SK-N-SH (cell line): ENCODE measurements around the gene SESN2. TPM values are rescaled to one million over a fixed set of nuclear protein-coding genes. Genes with fewer than 3 reads are reported as not detected.

ENCODE experiments used
- CTCF ChIA-PET: fragments of 300-600, 350-600 bp; formaldehyde crosslinking; extraction: SDS; loops from one replicate; lab custom pipeline; 2021; lab: Yijun Ruan, JAX
- POLR2A ChIA-PET: fragments of 350-600 bp; sonication (Branson Sonifier 250); formaldehyde crosslinking; extraction: SDS; loops from one replicate; lab custom pipeline; 2020; ENCODE audit warnings: antibody characterized with exemption, inconsistent platforms; lab: Yijun Ruan, JAX
- DNase-seq: peaks from one replicate; pipeline ENCODE4 v3.0.0; 2012
- H2AFZ ChIP-seq: fragments of 200-600 bp; sonication (generic); 2 replicates; pipeline ENCODE4 v1.8.1; 2016; ENCODE audit warnings: antibody characterized with exemption, mild to moderate bottlenecking, low read depth
- H3F3A ChIP-seq: fragments of 200-600 bp; sonication (generic); replicated peaks from 2 replicates; pipeline ENCODE3; 2016; ENCODE audit warnings: antibody characterized with exemption, mild to moderate bottlenecking; ENCODE audit not compliant: insufficient read depth
- H3K27ac ChIP-seq, 2 experiments: fragments of 200-500 bp in 1 of 2; fragments of 200-600 bp in 1 of 2; sonication (Bioruptor generic) in 1 of 2; sonication (generic), shearing (Covaris generic) in 1 of 2; 2 replicates each; pipeline versions ENCODE4 v1.5.1 to v1.6.1; 2014 to 2016; ENCODE audit warnings: low read depth in 2 of 2, inconsistent platforms in 1 of 2, low read length in 1 of 2, mild to moderate bottlenecking in 1 of 2, mixed read lengths in 1 of 2
- H3K27me3 ChIP-seq: fragments of 200-600 bp; sonication (generic), shearing (Covaris generic); 2 replicates; pipeline ENCODE4 v1.6.1; 2016; ENCODE audit warnings: mixed run types; ENCODE audit not compliant: insufficient read depth
- H3K36me3 ChIP-seq, 2 experiments: fragments of 200-500 bp in 1 of 2; fragments of 200-600 bp in 1 of 2; sonication (Bioruptor generic) in 1 of 2; sonication (generic) in 1 of 2; replicated peaks in 1 of 2; 2 replicates each; pipeline versions ENCODE3 to v1.5.1; 2014 to 2016; ENCODE audit warnings: low read length in 1 of 2, mild to moderate bottlenecking in 1 of 2; ENCODE audit not compliant: insufficient read depth in 2 of 2, control insufficient read depth in 1 of 2
- H3K4me1 ChIP-seq, 2 experiments: fragments of 200-500 bp in 1 of 2; fragments of 200-600 bp in 1 of 2; sonication (Bioruptor generic) in 1 of 2; sonication (generic), shearing (Covaris generic) in 1 of 2; 2 replicates each; pipeline versions ENCODE4 v1.5.1 to v1.6.1; 2014 to 2016; ENCODE audit warnings: low read depth in 1 of 2, low read length in 1 of 2, mixed run types in 1 of 2; ENCODE audit not compliant: insufficient read depth in 2 of 2, control insufficient read depth in 1 of 2
- H3K4me2 ChIP-seq: fragments of 200-600 bp; sonication (generic), shearing (Covaris generic); 2 replicates; pipeline ENCODE4 v1.6.1; 2017; ENCODE audit warnings: mixed run types
- H3K4me3 ChIP-seq, 2 experiments: fragments of 200-500 bp in 1 of 2; fragments of 200-600 bp in 1 of 2; sonication (Bioruptor generic) in 1 of 2; sonication (generic), shearing (Covaris generic) in 1 of 2; 2 replicates each; pipeline versions ENCODE4 v1.5.1 to v1.8.1; 2014 to 2016; ENCODE audit warnings: low read depth in 2 of 2, inconsistent platforms in 1 of 2, low read length in 1 of 2, mild to moderate bottlenecking in 1 of 2, mixed read lengths in 1 of 2, moderate library complexity in 1 of 2
- H3K79me2 ChIP-seq: fragments of 200-600 bp; sonication (generic); 2 replicates; pipeline ENCODE4 v1.8.1; 2017; ENCODE audit warnings: mild to moderate bottlenecking; ENCODE audit not compliant: insufficient read depth
- H3K9ac ChIP-seq: fragments of 200-600 bp; sonication (generic); 2 replicates; pipeline ENCODE4 v1.6.1; 2017; ENCODE audit warnings: mixed run types
- H3K9me2 ChIP-seq: fragments of 200-600 bp; sonication (generic); 2 replicates; pipeline ENCODE4 v1.6.1; 2017; ENCODE audit warnings: mixed run types
- H3K9me3 ChIP-seq: fragments of 200-600 bp; sonication (generic); 2 replicates; pipeline ENCODE4 v1.6.1; 2017; ENCODE audit warnings: mixed run types, mild to moderate bottlenecking, moderate library complexity
- H4K20me1 ChIP-seq: fragments of 200-600 bp; sonication (generic); 2 replicates; pipeline ENCODE4 v1.6.1; 2017; ENCODE audit warnings: mild to moderate bottlenecking, mixed run types; ENCODE audit not compliant: insufficient read depth
- ELF1 ChIP-seq: IDR thresholded peaks from 2 replicates; pipeline ENCODE4 v1.4.0; 2012
- FOXJ3 ChIP-seq: sonication (generic); formaldehyde crosslinking; IDR thresholded peaks from 2 replicates; pipeline ENCODE4 v1.5.1; 2020; ENCODE audit warnings: mild to moderate bottlenecking, missing genetic modification reagents
- GABPA ChIP-seq: IDR thresholded peaks from 2 replicates; pipeline ENCODE4 v1.4.0; 2012; ENCODE audit warnings: low read depth, mild to moderate bottlenecking
- GATA2 ChIP-seq: sonication (generic); formaldehyde crosslinking; IDR thresholded peaks from 2 replicates; pipeline ENCODE4 v1.5.0; 2020; ENCODE audit warnings: mild to moderate bottlenecking, missing genetic modification reagents
- MEF2A ChIP-seq: IDR thresholded peaks from 2 replicates; pipeline ENCODE4 v1.4.0; 2012; ENCODE audit warnings: low read depth, borderline replicate concordance
- NFIC ChIP-seq: IDR thresholded peaks from 2 replicates; pipeline ENCODE4 v1.4.0; 2012; ENCODE audit warnings: borderline replicate concordance
- RAD21 ChIP-seq: IDR thresholded peaks from 2 replicates; pipeline ENCODE4 v1.6.1; 2012; ENCODE audit warnings: mild to moderate bottlenecking, low read length
- RCOR1 ChIP-seq: fragments of 150-350 bp; IDR thresholded peaks from 2 replicates; pipeline ENCODE4 v1.6.1; 2017; ENCODE audit warnings: antibody characterized with exemption, low read length
- SIN3A ChIP-seq: IDR thresholded peaks from 2 replicates; pipeline ENCODE4 v1.6.1; 2012; ENCODE audit warnings: low read depth, mild to moderate bottlenecking, low read length, moderate library complexity, borderline replicate concordance
- TCF12 ChIP-seq: IDR thresholded peaks from 2 replicates; pipeline ENCODE4 v1.4.0; 2012
- YY1 ChIP-seq: IDR thresholded peaks from 2 replicates; pipeline ENCODE4 v1.4.0; 2012; ENCODE audit warnings: low read depth, mild to moderate bottlenecking
- WGBS: methylation state at CpG from one replicate; pipeline ENCODE4 v1.1.6; 2017; ENCODE audit warnings: low lambda C conversion rate; 5-methylcytosine and 5-hydroxymethylcytosine counted together
- polyA plus RNA-seq, 3 experiments: library from polyadenylated mRNA; depleted of rRNA; stranded (reverse); fragments of >200 nt; gene quantifications; 2 replicates each; pipeline ENCODE4 v1.2.3, GENCODE V29; 2012
- TF ChIP-seq, protein P1 (sequence below): IDR thresholded peaks from 2 replicates; pipeline ENCODE4 v1.4.0; 2012; ENCODE audit warnings: low read depth, borderline replicate concordance
- TF ChIP-seq, protein P2 (sequence below): fragments of 150-350 bp; IDR thresholded peaks from 2 replicates; pipeline ENCODE4 v1.6.1; 2016; ENCODE audit warnings: mild to moderate bottlenecking, low read depth, low read length

The SESN2 gene
- polyA plus RNA-seq, 1 of the 3 experiments (the other 2 are of a cell fraction), result 14.1 TPM

DNA sequence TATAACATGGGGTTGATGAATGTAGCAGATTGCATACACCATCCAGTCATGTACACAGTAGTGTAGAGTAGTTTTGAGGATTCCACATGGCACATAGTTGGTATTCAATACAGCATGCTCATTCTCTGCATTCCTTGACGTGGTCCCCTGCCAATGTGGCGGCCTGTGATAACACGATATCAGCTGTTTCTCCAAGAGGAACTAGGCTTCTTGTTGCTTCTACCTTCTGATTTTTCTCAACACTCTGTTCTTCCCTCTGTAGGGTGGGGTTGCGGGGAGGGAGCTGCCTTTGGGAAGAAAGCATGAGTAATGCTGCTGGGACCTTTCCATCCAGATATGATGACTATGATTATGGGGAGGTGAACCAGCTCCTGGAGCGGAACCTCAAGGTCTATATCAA, 19.4 kb downstream of the SESN2 start:
- H4K20me1 ChIP-seq, result peaks cover 18% of the 10 kb centered on the region
- H3K4me2 ChIP-seq, result no peak overlapping the region
- no peak overlapping the region for H2AFZ ChIP-seq
- no peak for DNase-seq
- no peak overlapping the region for H3K27ac ChIP-seq
- H3K4me3 ChIP-seq, result no peak overlapping the region
- H3F3A ChIP-seq, result peaks cover 11% of the 10 kb centered on the region
- peaks cover 7% of the 10 kb centered on the region; the same call in 1 of the 2 replicates for H3K79me2 ChIP-seq
- POLR2A ChIA-PET, result no interaction called here
- 90% methylated on average over 5 of the region's 5 CpGs for WGBS
- H3K9ac ChIP-seq, result no peak overlapping the region
- TF ChIP-seq MEF2A (no peak), RCOR1 (no peak), GABPA (no peak), GATA2 (CRISPR knock-in tag) (no peak), FOXJ3 (CRISPR knock-in tag) (no peak)
- TF ChIP-seq, all 33 proteins: peak for 0
- Histone ChIP-seq H3K4me1 (no peaks in the 10 kb centered on the region), H3K36me3 (peaks cover 58 to 60% of the 10 kb centered on the region in 2 experiments), H3K9me3 (no peaks in the 10 kb centered on the region), H3K9me2 (no peaks in the 10 kb centered on the region), H3K27me3 (no peaks in the 10 kb centered on the region)
- CTCF ChIA-PET, result no interaction called here

DNA sequence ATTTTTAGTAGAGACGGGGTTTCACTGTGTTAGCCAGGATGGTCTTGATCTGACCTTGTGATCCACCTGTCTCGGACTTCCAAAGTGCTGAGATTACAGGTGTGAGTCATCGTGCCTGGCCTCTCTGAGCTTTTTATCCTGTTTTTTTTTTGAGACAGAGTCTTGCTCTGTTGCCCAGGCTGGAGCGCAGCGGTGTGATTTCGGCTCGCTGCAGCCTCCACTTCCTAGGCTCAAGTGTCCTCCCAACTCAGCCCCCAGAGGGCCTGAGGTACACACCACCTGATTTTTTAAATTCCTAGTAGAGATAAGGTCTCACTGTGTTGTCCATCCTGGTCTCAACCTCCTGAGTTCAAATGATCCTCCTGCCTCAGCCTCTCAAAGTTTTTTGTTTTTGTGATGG, 20.4 kb downstream of the SESN2 start:
- DNase-seq, result no peak
- no peaks in the 10 kb centered on the region for H3K9me2 ChIP-seq
- no peak overlapping the region for H2AFZ ChIP-seq
- no peak overlapping the region for H3K4me3 ChIP-seq
- peaks cover 4% of the 10 kb centered on the region; the same call in 1 of the 2 replicates for H3K79me2 ChIP-seq
- 94% methylated on average over 7 of the region's 7 CpGs for WGBS
- POLR2A ChIA-PET, result no interaction called here
- CTCF ChIA-PET, result interaction anchor here (1.2 kb wide), 1 partner anchor 18 kb away, joined by 4 read pairs; no protein-coding TSS in a partner anchor
- H3K27ac ChIP-seq, result no peak overlapping the region
- H3F3A ChIP-seq, result peaks cover 13% of the 10 kb centered on the region
- H3K27me3 ChIP-seq, result no peaks in the 10 kb centered on the region
- peaks cover 12% of the 10 kb centered on the region; the same call in 1 of the 2 replicates for H4K20me1 ChIP-seq
- no peak overlapping the region for H3K4me2 ChIP-seq
- peaks cover 49 to 52% of the 10 kb centered on the region in 2 experiments for H3K36me3 ChIP-seq
- no peak overlapping the region for H3K9ac ChIP-seq
- TF ChIP-seq, protein P1, sequence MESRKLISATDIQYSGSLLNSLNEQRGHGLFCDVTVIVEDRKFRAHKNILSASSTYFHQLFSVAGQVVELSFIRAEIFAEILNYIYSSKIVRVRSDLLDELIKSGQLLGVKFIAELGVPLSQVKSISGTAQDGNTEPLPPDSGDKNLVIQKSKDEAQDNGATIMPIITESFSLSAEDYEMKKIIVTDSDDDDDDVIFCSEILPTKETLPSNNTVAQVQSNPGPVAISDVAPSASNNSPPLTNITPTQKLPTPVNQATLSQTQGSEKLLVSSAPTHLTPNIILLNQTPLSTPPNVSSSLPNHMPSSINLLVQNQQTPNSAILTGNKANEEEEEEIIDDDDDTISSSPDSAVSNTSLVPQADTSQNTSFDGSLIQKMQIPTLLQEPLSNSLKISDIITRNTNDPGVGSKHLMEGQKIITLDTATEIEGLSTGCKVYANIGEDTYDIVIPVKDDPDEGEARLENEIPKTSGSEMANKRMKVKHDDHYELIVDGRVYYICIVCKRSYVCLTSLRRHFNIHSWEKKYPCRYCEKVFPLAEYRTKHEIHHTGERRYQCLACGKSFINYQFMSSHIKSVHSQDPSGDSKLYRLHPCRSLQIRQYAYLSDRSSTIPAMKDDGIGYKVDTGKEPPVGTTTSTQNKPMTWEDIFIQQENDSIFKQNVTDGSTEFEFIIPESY, result no peak
- no peak for TF ChIP-seq ELF1
- no peak for TF ChIP-seq RAD21
- TF ChIP-seq TCF12, result no peak
- TF ChIP-seq NFIC, result no peak
- TF ChIP-seq SIN3A, result no peak
- TF ChIP-seq, protein P2, sequence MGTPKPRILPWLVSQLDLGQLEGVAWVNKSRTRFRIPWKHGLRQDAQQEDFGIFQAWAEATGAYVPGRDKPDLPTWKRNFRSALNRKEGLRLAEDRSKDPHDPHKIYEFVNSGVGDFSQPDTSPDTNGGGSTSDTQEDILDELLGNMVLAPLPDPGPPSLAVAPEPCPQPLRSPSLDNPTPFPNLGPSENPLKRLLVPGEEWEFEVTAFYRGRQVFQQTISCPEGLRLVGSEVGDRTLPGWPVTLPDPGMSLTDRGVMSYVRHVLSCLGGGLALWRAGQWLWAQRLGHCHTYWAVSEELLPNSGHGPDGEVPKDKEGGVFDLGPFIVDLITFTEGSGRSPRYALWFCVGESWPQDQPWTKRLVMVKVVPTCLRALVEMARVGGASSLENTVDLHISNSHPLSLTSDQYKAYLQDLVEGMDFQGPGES, result no peak
- TF ChIP-seq YY1, result no peak
- TF ChIP-seq, all 33 proteins: peak for 0
- H3K4me1 ChIP-seq, result no peaks in the 10 kb centered on the region
- H3K9me3 ChIP-seq, result no peaks in the 10 kb centered on the region
